ENCODE results near the gene CCSER1.
"Not testable (repeated sequence)": the region's sequence is repeated elsewhere in the genome, so short reads cannot be mapped to it uniquely, and the experiment has no call there.

Gene CCSER1

GRCh38 chr4:91567594-91567993, 1440.4 kb downstream of the CCSER1 start:
- no peak for DNase-seq (ENCODE audit: low read depth in 2 of 2)

GRCh38 chr4:91577864-91578263, 1450.7 kb downstream of the CCSER1 start:
- no peak for DNase-seq (ENCODE audit: low read depth in 2 of 2)

- DNase-seq (ENCODE audit: low read depth in 2 of 2) = no peak
Measured at GRCh38 chr4:91590260-91590659, 1463.1 kb downstream of the CCSER1 start.

GRCh38 chr4:91592125-91592524, 1464.9 kb downstream of the CCSER1 start:
- DNase-seq (ENCODE audit: low read depth in 2 of 2) = no peak

- no peak for DNase-seq (ENCODE audit: low read depth in 2 of 2)
Measured at GRCh38 chr4:91596718-91597117, 1469.5 kb downstream of the CCSER1 start.

- DNase-seq (ENCODE audit: low read depth in 2 of 2) = no peak
Measured at GRCh38 chr4:91598696-91599095, 1471.5 kb downstream of the CCSER1 start.

- DNase-seq (ENCODE audit: low read depth in 2 of 2) = no peak
Measured at GRCh38 chr4:91600301-91600700, 1473.1 kb downstream of the CCSER1 start.

- DNase-seq (ENCODE audit: low read depth in 2 of 2) = no peak
Measured at GRCh38 chr4:91601401-91601800, 1474.2 kb downstream of the CCSER1 start.

GRCh38 chr4:91611782-91612181, 1484.6 kb downstream of the CCSER1 start:
- DNase-seq (ENCODE audit: low read depth in 2 of 2) = no peak

GRCh38 chr4:91620952-91621351, 1493.8 kb downstream of the CCSER1 start:
- no peak for DNase-seq (ENCODE audit: low read depth in 2 of 2)

GRCh38 chr4:91621446-91621845, 1494.3 kb downstream of the CCSER1 start:
- no peak for DNase-seq (ENCODE audit: low read depth in 2 of 2)

GRCh38 chr4:91622925-91623602, 1495.9 kb downstream of the CCSER1 start:
- no peak for DNase-seq (ENCODE audit: low read depth in 2 of 2)

GRCh38 chr4:91623603-91623967, 1496.4 kb downstream of the CCSER1 start:
- not testable (repeated sequence) for DNase-seq (ENCODE audit: low read depth in 2 of 2)

GRCh38 chr4:91630054-91630453, 1502.9 kb downstream of the CCSER1 start:
- DNase-seq (ENCODE audit: low read depth in 2 of 2) = no peak

GRCh38 chr4:91630764-91631163, 1503.6 kb downstream of the CCSER1 start:
- no peak for DNase-seq (ENCODE audit: low read depth in 2 of 2)

GRCh38 chr4:91631335-91631734, 1504.1 kb downstream of the CCSER1 start:
- no peak for DNase-seq (ENCODE audit: low read depth in 2 of 2)

- DNase-seq (ENCODE audit: low read depth in 2 of 2) = no peak
Measured at GRCh38 chr4:91636083-91636482, 1508.9 kb downstream of the CCSER1 start.
